GM12872 (cell line): ENCODE measurements around the gene WDTC1.

Source experiments
- TF ChIP-seq, protein P1 (sequence below): IDR thresholded peaks from 3 replicates; pipeline ENCODE4 v1.5.1; 2011; ENCODE audit warnings: low read depth, mild to moderate bottlenecking, low read length, moderate library complexity; ENCODE audit not compliant: insufficient read depth

Gene WDTC1

DNA sequence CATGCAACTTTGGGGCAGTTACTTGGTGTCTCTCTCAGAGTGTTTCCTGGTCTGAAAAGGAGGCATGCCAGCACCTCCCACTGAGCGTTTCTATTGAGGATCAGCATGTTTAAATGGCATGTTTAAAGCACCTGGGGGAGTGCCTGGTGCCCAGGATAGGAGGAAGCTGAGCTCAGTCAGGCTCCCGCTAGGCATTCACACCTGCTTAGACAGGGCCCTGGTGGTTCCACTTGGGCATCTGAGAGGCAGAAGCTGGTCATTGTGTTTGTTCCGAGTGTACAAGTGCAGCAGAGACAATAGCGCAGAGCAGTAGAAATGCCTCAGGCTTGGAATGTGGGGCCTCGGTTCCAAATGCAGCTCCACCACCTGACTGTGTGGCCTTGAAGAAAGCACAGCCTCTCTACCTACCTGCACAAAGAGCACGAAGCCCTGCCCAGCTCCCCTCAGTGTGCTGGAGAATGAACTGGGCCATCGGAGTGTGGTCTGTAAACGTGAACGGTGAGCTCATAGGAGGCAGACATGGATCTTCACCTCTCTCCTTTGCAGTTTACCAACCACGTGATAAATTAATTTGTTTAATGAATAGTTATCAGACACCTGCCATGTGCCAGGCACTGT is 67.3 kb downstream of the WDTC1 start:
- TF ChIP-seq, protein P1, sequence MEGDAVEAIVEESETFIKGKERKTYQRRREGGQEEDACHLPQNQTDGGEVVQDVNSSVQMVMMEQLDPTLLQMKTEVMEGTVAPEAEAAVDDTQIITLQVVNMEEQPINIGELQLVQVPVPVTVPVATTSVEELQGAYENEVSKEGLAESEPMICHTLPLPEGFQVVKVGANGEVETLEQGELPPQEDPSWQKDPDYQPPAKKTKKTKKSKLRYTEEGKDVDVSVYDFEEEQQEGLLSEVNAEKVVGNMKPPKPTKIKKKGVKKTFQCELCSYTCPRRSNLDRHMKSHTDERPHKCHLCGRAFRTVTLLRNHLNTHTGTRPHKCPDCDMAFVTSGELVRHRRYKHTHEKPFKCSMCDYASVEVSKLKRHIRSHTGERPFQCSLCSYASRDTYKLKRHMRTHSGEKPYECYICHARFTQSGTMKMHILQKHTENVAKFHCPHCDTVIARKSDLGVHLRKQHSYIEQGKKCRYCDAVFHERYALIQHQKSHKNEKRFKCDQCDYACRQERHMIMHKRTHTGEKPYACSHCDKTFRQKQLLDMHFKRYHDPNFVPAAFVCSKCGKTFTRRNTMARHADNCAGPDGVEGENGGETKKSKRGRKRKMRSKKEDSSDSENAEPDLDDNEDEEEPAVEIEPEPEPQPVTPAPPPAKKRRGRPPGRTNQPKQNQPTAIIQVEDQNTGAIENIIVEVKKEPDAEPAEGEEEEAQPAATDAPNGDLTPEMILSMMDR, result no peak

- TF ChIP-seq, protein P1, result no peak
Measured at GRCh38 chr1:27302612-27303011, 68.2 kb downstream of the WDTC1 start.

DNA sequence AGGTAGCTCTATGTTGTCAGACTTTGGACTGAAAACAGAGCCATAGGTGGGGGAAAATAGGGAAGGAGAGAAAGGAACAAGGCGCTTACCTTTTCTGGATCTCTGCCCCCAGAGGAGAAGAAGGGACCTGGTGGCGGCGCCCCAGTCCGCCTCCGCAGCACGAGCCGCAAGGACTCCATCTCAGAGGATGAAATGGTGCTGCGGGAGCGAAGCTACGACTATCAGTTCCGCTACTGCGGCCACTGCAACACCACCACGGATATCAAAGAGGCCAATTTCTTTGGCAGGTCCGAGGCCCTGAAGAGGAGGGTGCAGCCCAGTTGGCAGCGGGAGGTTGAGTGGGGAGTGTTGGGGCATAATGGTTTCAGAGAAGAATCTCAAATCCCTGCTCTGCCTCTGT is 69.1 kb downstream of the WDTC1 start:
- TF ChIP-seq, protein P1, result no peak

DNA sequence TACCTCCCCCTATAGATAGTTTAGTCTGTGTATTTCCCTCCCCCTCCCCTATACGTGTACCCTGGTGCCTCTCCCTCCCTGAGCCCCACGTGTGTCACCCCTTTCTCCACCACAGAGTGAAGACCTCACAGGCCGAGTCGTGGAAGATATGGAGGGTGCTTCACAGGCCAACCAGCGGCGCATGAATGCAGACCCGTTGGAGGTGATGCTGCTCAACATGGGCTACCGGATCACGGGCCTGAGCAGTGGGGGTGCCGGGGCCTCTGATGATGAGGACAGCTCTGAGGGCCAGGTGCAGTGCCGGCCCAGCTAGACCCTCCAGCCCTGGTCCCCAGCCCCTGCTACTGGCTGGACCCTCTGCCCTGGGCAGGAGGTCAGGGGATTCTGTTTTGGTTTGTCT is 71.6 kb downstream of the WDTC1 start:
- TF ChIP-seq, protein P1, result no peak

DNA sequence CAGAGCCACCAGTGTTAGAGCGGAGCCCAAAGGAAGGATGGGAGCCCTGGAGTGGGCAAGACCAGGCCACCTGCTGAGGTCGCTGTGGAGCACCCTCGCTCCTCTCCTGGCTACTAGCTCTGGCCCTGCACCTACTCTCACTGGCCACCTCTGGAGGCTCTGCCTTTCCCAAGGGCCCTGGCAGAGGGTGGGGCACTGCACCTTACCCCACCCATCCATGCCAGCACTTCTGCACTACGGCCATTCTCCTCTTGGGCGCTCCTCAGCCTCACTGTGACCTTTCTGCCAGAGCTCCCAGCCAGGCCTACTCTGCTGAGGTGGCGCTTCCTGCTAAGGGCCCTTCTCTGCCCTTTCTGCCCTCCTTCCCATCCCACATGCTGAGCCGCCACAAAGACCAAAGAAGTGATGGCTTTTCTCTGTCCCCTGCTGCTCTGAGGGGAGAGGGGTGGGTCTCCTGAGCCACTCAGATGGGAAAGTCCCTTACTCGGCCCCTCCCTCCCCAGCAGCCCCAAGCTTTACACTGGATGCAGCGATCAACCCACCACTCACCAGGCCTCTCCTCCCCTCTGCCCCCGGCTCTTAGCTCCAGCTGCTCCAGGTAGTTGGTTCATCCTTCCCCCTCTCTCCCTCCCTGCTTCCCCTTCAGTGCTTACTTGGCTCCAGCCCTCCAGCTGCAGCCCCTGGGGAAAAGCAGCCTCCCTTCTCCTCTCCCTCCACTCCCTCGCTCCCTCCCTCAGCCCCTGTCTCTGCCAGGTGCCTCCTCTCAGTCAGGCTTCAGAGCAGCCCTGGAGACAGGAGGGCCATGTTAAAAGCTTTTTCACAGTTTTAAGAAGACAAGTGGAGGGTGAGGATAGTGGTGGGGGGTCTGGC is 72.7 kb downstream of the WDTC1 start:
- TF ChIP-seq, protein P1, result 0 out of 3 replicates have a peak, but pooled peaks have one; percentile 17

GRCh38 chr1:27307874-27308598 is 73.6 kb downstream of the WDTC1 start:
- TF ChIP-seq, protein P1, result no peak

DNA sequence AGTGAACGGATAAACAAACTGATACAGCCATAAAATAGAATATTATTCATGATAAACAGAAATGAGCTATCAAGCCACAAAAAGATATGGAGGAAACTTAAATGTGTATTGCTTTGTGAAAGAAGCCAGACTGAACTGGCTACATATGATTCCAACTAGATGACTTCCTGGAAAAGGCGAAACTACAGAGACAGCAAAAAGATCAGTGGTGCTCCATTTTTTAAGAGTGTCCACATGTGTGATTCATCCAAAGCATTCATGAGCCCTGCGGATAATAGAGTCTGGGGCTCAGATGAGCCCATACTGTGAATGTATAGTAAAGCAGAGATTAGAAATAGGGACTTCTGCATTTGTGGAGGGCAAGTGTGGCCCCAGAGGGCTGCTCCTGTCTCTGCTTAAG is 79.7 kb downstream of the WDTC1 start:
- TF ChIP-seq, protein P1, result no peak
